Nephron (organoid): ENCODE measurements around the gene RASGRF2.

Experiments
- H3K27ac Mint-ChIP-seq, 3 experiments: 2 replicates each; pipeline ENCODE4 v1.8.0; 2020; ENCODE audit warnings: mixed read lengths in 3 of 3, mild to moderate bottlenecking in 2 of 3, moderate library complexity in 1 of 3
- H3K27me3 Mint-ChIP-seq: 2 replicates; pipeline ENCODE4 v1.8.0; 2021; ENCODE audit warnings: low read depth, mild to moderate bottlenecking, moderate library complexity, mixed read lengths
- H3K36me3 Mint-ChIP-seq: 2 replicates; pipeline ENCODE4 v1.8.0; 2020; ENCODE audit warnings: low read depth, mixed read lengths
- H3K4me1 Mint-ChIP-seq: 2 replicates; pipeline ENCODE4 v1.8.0; 2020; ENCODE audit warnings: mixed read lengths
- H3K4me3 Mint-ChIP-seq, 3 experiments: 2 replicates each; pipeline ENCODE4 v1.8.0; 2020; ENCODE audit warnings: mild to moderate bottlenecking in 3 of 3, mixed read lengths in 3 of 3, moderate library complexity in 2 of 3
- H3K9me3 Mint-ChIP-seq: 2 replicates; pipeline ENCODE4 v1.8.0; 2020; ENCODE audit warnings: mixed read lengths
- TF ChIP-seq, protein P1 (sequence below), 3 experiments: fragments of 200-600 bp; sonication (generic); IDR thresholded peaks; one replicate each; pipeline ENCODE4 v1.5.0; 2021; ENCODE audit warnings: antibody characterized with exemption in 3 of 3; ENCODE audit not compliant: unreplicated experiment in 3 of 3

Gene RASGRF2

GRCh38 chr5:81125959-81126358 lies 165.8 kb downstream of the RASGRF2 start:
- H3K36me3 Mint-ChIP-seq = no peaks in the 10 kb centered on the region
- TF ChIP-seq, protein P1, sequence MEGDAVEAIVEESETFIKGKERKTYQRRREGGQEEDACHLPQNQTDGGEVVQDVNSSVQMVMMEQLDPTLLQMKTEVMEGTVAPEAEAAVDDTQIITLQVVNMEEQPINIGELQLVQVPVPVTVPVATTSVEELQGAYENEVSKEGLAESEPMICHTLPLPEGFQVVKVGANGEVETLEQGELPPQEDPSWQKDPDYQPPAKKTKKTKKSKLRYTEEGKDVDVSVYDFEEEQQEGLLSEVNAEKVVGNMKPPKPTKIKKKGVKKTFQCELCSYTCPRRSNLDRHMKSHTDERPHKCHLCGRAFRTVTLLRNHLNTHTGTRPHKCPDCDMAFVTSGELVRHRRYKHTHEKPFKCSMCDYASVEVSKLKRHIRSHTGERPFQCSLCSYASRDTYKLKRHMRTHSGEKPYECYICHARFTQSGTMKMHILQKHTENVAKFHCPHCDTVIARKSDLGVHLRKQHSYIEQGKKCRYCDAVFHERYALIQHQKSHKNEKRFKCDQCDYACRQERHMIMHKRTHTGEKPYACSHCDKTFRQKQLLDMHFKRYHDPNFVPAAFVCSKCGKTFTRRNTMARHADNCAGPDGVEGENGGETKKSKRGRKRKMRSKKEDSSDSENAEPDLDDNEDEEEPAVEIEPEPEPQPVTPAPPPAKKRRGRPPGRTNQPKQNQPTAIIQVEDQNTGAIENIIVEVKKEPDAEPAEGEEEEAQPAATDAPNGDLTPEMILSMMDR (IDR thresholded peaks at IDR 0.05; ENCODE audit: unreplicated experiment in 3 of 3) = no peak
- H3K4me3 Mint-ChIP-seq = no peak overlapping the region
- H3K27me3 Mint-ChIP-seq = peaks cover 13% of the 10 kb centered on the region
- no peaks in the 10 kb centered on the region for H3K9me3 Mint-ChIP-seq
- H3K4me1 Mint-ChIP-seq = no peaks in the 10 kb centered on the region
- no peak overlapping the region for H3K27ac Mint-ChIP-seq

- H3K27me3 Mint-ChIP-seq = peaks cover 13% of the 10 kb centered on the region
- no peak overlapping the region for H3K4me3 Mint-ChIP-seq
- no peaks in the 10 kb centered on the region for H3K9me3 Mint-ChIP-seq
- TF ChIP-seq, protein P1 (IDR thresholded peaks at IDR 0.05; ENCODE audit: unreplicated experiment in 3 of 3) = no peak
- no peak overlapping the region for H3K27ac Mint-ChIP-seq
- no peaks in the 10 kb centered on the region for H3K36me3 Mint-ChIP-seq
- no peaks in the 10 kb centered on the region for H3K4me1 Mint-ChIP-seq
These were observed 168.3 kb downstream of the RASGRF2 start for GRCh38 chr5:81128416-81128815.

DNA sequence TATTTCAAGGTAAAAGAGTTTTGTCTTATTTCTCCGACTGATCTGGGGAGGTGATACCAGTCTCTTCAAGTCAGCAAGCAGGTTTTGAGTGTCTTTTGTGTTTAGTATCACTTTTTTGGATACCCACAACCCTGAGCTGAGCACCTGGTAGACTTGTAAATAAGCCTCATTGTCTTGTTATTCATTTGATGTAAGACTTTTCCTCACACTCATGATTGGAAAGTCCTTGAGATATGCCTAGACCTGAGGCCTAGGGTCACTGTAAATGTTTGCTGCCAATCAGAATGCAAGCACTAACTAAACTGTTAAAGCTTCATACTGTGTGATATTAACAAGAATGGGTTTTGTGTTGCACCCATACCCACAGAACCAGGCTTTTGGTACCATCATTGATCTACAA lies 172.2 kb downstream of the RASGRF2 start:
- Mint-ChIP-seq H3K9me3 (peaks cover 11% of the 10 kb centered on the region), H3K27me3 (peaks cover 17% of the 10 kb centered on the region), H3K4me3 (no peak overlapping the region), H3K27ac (no peak overlapping the region), H3K4me1 (peaks cover 5% of the 10 kb centered on the region), H3K36me3 (no peaks in the 10 kb centered on the region)
- TF ChIP-seq, protein P1 (IDR thresholded peaks at IDR 0.05; ENCODE audit: unreplicated experiment in 3 of 3) = no peak

DNA sequence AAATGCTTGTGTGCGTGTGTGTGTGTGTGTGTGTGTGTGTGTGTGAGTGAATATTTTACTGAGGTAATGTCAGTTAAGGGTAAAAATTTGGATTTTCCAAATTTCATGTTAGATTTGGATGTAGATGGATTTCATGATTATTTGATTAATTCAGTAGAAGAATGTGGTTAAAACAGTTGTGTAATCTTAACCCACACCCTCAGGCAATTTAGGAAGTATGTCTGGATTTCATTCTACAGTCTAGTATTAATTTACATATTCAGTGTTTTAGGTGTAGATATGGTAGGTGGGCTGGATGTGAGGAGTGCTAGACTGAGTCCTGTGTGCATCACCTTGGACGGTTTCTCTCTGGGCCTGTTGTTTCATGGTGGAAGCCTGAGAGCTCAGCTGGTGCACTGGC lies 173.9 kb downstream of the RASGRF2 start:
- Mint-ChIP-seq H3K27me3 (peaks cover 10% of the 10 kb centered on the region), H3K36me3 (no peaks in the 10 kb centered on the region), H3K9me3 (peaks cover 11% of the 10 kb centered on the region), H3K4me3 (no peak overlapping the region), H3K27ac (peak overlapping the region in 1 of 3 experiments; percentile 48), H3K4me1 (peaks cover 13% of the 10 kb centered on the region)
- TF ChIP-seq, protein P1 (IDR thresholded peaks at IDR 0.05; ENCODE audit: unreplicated experiment in 3 of 3) = no peak

DNA sequence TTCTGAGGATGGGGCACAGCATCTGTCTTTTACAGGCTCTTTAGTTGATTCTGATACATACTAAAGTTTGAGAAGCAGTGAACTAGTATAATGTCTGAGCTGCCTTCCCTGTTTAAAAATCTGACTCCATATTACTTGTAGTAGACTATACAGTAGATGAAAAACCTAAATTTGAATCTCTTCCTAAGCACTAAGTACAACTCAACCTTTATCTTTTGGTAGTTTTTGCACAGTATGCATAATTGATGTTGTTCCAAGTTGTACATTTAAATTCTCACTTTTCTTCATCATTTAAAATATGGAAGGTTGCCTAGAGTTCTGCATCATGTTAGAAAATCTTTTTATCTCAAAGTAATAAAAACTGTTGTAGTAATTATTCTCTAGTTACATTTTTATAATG lies 174.4 kb downstream of the RASGRF2 start:
- Mint-ChIP-seq H3K4me3 (no peak overlapping the region), H3K27me3 (peaks cover 10% of the 10 kb centered on the region), H3K27ac (peak overlapping the region in 2 of 3 experiments; percentile 38 to 48), H3K4me1 (peaks cover 17% of the 10 kb centered on the region), H3K9me3 (peaks cover 13% of the 10 kb centered on the region), H3K36me3 (no peaks in the 10 kb centered on the region)
- TF ChIP-seq, protein P1 (IDR thresholded peaks at IDR 0.05; ENCODE audit: unreplicated experiment in 3 of 3) = no peak

DNA sequence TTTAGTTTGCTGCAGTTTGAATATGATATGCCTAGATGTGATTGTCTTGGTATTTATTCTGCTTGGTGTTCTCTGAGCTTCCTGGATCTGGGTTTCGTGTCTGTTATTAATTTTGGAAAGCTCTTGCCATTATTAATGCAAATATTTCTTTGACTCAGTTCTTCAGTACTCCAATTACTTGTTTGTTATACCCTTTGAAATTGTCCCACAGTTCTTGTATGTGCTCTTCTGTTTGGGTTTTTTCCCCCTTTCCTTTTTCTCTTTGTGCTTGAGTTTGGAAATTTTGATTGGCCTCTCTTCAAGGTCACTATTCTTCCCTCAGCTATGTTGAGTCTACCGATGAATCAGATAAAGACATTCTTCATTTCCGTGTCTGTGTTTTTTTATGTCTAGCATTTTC lies 176.4 kb downstream of the RASGRF2 start:
- TF ChIP-seq, protein P1 (IDR thresholded peaks at IDR 0.05; ENCODE audit: unreplicated experiment in 3 of 3) = no peak
- Mint-ChIP-seq H3K4me1 (peaks cover 30% of the 10 kb centered on the region), H3K9me3 (peaks cover 13% of the 10 kb centered on the region), H3K27me3 (peaks cover 3% of the 10 kb centered on the region), H3K36me3 (no peaks in the 10 kb centered on the region), H3K27ac (no peak overlapping the region), H3K4me3 (no peak overlapping the region)
